Measurements from ENCODE around the gene VEGFB.

GRCh38 chr11:64220798-64221197, 13.6 kb upstream of the VEGFB start:
- TF ChIP-seq, protein P1, sequence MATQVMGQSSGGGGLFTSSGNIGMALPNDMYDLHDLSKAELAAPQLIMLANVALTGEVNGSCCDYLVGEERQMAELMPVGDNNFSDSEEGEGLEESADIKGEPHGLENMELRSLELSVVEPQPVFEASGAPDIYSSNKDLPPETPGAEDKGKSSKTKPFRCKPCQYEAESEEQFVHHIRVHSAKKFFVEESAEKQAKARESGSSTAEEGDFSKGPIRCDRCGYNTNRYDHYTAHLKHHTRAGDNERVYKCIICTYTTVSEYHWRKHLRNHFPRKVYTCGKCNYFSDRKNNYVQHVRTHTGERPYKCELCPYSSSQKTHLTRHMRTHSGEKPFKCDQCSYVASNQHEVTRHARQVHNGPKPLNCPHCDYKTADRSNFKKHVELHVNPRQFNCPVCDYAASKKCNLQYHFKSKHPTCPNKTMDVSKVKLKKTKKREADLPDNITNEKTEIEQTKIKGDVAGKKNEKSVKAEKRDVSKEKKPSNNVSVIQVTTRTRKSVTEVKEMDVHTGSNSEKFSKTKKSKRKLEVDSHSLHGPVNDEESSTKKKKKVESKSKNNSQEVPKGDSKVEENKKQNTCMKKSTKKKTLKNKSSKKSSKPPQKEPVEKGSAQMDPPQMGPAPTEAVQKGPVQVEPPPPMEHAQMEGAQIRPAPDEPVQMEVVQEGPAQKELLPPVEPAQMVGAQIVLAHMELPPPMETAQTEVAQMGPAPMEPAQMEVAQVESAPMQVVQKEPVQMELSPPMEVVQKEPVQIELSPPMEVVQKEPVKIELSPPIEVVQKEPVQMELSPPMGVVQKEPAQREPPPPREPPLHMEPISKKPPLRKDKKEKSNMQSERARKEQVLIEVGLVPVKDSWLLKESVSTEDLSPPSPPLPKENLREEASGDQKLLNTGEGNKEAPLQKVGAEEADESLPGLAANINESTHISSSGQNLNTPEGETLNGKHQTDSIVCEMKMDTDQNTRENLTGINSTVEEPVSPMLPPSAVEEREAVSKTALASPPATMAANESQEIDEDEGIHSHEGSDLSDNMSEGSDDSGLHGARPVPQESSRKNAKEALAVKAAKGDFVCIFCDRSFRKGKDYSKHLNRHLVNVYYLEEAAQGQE (IDR thresholded peaks at IDR 0.05; ENCODE audit: low read depth) = no peak
- TF ChIP-seq MAX (IDR thresholded peaks at IDR 0.05) (no peak), ZBTB7A (IDR thresholded peaks at IDR 0.05; ENCODE audit: low read depth) (no peak), RAD21 (IDR thresholded peaks at IDR 0.05; ENCODE audit: low read depth) (no peak), FOXM1 (IDR thresholded peaks at IDR 0.05; ENCODE audit: borderline replicate concordance, low read depth) (no peak)
